Colonic mucosa (tissue), 4 donors: ENCODE data around the gene ERF. TPM values are rescaled to one million over a fixed set of nuclear protein-coding genes. Genes with fewer than 3 reads are reported as not detected.

Experiments
- DNase-seq: peaks from one replicate; pipeline ENCODE4 v3.0.0-alpha.2; 2020
- H3K27ac ChIP-seq: fragments of 200-600 bp; one replicate; pipeline ENCODE4 v1.8.0; 2021
- H3K27me3 ChIP-seq: fragments of 200-600 bp; one replicate; pipeline ENCODE4 v1.8.0; 2021
- H3K36me3 ChIP-seq: fragments of 200-600 bp; one replicate; pipeline ENCODE4 v1.8.0; 2021
- H3K4me1 ChIP-seq: fragments of 200-600 bp; one replicate; pipeline ENCODE4 v1.8.0; 2021; ENCODE audit warnings: mild to moderate bottlenecking
- H3K4me3 ChIP-seq: fragments of 200-600 bp; one replicate; pipeline ENCODE4 v1.8.0; 2021
- H3K9ac ChIP-seq, 2 donors: one replicate each; pipeline ENCODE4 v1.7.0; 2013; ENCODE audit warnings: control low read depth in 2 of 2, low read depth in 2 of 2, low read length in 2 of 2
- H3K9me3 ChIP-seq: fragments of 200-600 bp; one replicate; pipeline ENCODE4 v1.8.0; 2021
- intact Hi-C: fragments of 100-400 bp; cut with DNase I; formaldehyde crosslinking; loops from one replicate; pipeline ENCODE4 v1.14.1; 2022
- total RNA-seq, 2 donors: library from RNA; stranded (reverse); fragmentation: NEBNext Ultra II Directional in 1 of 2; extraction: Animal tissue kit (Norgen Biotek cat#: 25700) in 1 of 2; gene quantifications; one replicate each; pipeline ENCODE4 v1.2.1, GENCODE V29; 2021
- TF ChIP-seq, protein P1 (sequence below): fragments of 200-600 bp; IDR thresholded peaks from one replicate; pipeline ENCODE4 v1.8.0; 2022; ENCODE audit warnings: antibody characterized with exemption, mild to moderate bottlenecking
- donor health status: healthy.
- donor health status: DM: no; HTN: no; CAD: no.
- donor health status: DM: no; HTN: no; CAD: no.

ERF gene
- total RNA-seq, 2 donors from 2014 or later, result 46.7 to 57.3 TPM

DNA sequence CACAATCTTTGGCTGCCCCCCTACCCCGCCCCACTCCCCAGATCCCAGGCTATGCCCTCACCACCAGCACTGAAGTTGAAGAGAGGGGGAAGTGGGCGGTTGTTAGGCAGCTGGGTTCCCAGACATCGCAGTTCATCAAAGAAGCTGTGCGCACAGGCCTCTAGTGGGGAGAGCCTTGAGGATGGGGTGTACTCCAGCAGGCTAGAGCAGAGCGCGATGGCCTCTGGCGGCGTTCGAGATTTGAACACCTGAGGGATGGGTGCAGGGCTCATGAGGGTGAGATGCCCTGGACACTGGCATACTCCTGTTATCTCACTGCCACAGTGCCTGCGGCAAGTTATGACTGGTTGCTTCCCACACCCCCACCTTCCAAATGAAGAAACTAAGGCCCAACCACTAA lies 22.5 kb downstream of the ERF start:
- TF ChIP-seq, protein P1, sequence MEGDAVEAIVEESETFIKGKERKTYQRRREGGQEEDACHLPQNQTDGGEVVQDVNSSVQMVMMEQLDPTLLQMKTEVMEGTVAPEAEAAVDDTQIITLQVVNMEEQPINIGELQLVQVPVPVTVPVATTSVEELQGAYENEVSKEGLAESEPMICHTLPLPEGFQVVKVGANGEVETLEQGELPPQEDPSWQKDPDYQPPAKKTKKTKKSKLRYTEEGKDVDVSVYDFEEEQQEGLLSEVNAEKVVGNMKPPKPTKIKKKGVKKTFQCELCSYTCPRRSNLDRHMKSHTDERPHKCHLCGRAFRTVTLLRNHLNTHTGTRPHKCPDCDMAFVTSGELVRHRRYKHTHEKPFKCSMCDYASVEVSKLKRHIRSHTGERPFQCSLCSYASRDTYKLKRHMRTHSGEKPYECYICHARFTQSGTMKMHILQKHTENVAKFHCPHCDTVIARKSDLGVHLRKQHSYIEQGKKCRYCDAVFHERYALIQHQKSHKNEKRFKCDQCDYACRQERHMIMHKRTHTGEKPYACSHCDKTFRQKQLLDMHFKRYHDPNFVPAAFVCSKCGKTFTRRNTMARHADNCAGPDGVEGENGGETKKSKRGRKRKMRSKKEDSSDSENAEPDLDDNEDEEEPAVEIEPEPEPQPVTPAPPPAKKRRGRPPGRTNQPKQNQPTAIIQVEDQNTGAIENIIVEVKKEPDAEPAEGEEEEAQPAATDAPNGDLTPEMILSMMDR, result no peak
- no peak for DNase-seq
- H3K36me3 ChIP-seq, result no peaks in the 10 kb centered on the region
- H3K4me3 ChIP-seq, result no peak overlapping the region
- H3K9ac ChIP-seq, result no peak overlapping the region
- no peaks in the 10 kb centered on the region for H3K9me3 ChIP-seq
- intact Hi-C loops, result no loop called here
- H3K27me3 ChIP-seq, result no peaks in the 10 kb centered on the region
- H3K27ac ChIP-seq, result no peak overlapping the region
- no peaks in the 10 kb centered on the region for H3K4me1 ChIP-seq

DNA sequence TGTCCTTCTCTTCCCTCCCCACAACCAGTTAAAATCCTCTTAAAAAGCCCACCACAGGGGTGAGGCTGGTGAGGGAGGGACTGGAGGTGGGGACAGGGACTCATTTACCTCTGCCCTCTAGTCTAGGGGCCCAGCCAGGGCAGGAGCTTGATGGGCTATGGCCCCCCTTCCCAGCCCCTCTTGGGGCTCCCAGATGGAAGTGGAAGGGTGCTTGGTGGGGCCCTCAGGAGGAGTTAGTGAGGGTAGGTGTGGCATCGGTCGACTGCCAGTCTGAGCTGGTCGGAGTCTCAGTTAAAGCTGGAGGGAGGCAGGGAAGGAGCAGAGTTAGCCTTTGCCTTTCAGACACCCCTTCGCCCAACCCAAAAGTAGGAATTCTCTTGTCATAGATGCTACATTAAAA lies 24.4 kb downstream of the ERF start:
- intact Hi-C loops, result no loop called here
- no peak overlapping the region for H3K27ac ChIP-seq
- no peaks in the 10 kb centered on the region for H3K9me3 ChIP-seq
- no peak overlapping the region for H3K4me3 ChIP-seq
- no peak overlapping the region for H3K9ac ChIP-seq
- no peak for DNase-seq
- H3K27me3 ChIP-seq, result no peaks in the 10 kb centered on the region
- no peaks in the 10 kb centered on the region for H3K36me3 ChIP-seq
- TF ChIP-seq, protein P1, result no peak
- H3K4me1 ChIP-seq, result no peaks in the 10 kb centered on the region

DNA sequence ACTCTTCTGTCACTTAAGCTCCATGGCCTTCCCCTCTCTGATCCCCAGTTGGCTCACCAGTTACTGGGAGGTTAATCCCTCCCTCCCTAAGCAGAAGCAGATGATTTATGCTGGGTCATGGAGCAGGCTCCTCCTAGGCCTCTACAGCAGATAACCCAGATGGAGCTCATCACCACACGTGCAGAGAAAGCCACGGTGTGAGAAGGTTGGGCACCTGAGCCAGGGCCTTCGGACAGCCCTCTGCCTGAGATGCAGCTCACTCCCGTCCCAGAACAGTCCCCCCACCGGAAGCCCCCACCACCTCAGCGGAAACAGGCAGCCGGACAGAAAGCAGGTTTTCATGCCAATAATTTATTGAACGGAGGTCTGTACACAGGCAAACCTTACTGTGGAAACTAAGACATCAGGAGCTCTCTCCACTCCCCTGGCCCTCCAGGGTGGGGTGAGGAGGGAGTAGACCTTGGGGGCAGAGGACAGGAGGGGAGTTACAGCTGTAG lies 25.0 kb downstream of the ERF start:
- no peak overlapping the region for H3K27ac ChIP-seq
- no peak overlapping the region for H3K9ac ChIP-seq
- peaks cover 3% of the 10 kb centered on the region for H3K36me3 ChIP-seq
- no peak overlapping the region for H3K4me3 ChIP-seq
- H3K4me1 ChIP-seq, result no peaks in the 10 kb centered on the region
- H3K27me3 ChIP-seq, result no peaks in the 10 kb centered on the region
- intact Hi-C loops, result no loop called here
- TF ChIP-seq, protein P1, result no peak
- DNase-seq, result no peak
- no peaks in the 10 kb centered on the region for H3K9me3 ChIP-seq

DNA sequence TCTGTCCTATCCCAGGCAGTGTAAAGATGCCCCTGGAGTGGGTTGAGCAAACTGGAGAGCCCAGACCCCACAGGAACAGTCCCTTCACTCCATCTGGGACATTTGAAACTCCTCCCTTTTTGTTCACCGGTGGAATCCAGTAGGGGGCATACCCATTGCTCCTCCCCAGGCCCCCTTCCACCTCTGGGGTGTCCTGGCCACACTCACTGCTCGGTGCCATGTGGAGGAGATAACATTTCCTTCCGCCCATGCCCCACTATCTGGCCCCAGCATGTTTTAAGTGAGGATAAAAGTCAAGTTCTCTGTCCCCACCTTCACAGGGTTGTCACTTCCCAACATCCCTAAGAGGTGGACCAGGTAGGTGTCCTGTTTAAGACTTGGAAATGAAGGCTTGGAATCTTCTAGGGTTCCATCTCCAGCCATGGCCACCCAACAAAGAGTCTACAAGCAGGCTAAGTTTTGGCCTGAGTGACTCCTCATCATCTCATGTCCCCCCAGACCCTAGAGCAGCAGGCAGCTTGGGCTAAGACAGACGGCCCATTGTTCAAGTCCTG lies 25.6 kb downstream of the ERF start:
- intact Hi-C loops, result no loop called here
- H3K27me3 ChIP-seq, result no peaks in the 10 kb centered on the region

DNA sequence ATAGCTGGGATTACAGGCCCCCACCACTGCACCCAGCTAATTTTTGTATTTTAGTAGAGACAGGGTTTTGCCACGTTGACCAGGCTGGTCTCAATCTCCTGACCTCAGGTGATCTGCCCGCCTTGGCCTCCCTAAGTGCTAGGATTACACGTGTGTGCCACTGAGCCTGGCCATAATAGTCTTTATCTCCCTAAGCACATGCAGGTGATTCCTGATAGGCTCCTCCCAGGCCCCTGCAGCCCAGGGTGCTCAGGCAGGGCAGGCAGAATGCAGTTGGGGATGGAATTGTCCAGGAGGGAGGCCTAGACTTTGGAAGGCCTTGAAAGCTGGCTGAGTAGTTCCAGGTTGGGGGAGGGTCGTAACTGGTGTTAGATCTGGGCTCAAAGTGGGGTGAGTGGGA lies 26.3 kb downstream of the ERF start:
- TF ChIP-seq, protein P1, result no peak
- Histone ChIP-seq H3K4me1 (no peaks in the 10 kb centered on the region), H3K9me3 (no peaks in the 10 kb centered on the region), H3K36me3 (peaks cover 4% of the 10 kb centered on the region), H3K27ac (no peak overlapping the region), H3K9ac (no peak overlapping the region), H3K27me3 (no peaks in the 10 kb centered on the region), H3K4me3 (no peak overlapping the region)
- intact Hi-C loops, result no loop called here
- no peak for DNase-seq

More for the DNA sequence above, 25.6 kb downstream of the ERF start:
- H3K4me1 ChIP-seq, result no peaks in the 10 kb centered on the region
- H3K27ac ChIP-seq, result no peak overlapping the region
- no peak overlapping the region for H3K9ac ChIP-seq
- no peak overlapping the region for H3K4me3 ChIP-seq
- H3K9me3 ChIP-seq, result no peaks in the 10 kb centered on the region
- H3K36me3 ChIP-seq, result peaks cover 4% of the 10 kb centered on the region
- no peak for DNase-seq
- TF ChIP-seq, protein P1, result no peak
